CD4-positive, alpha-beta T cell treated with Interferon alpha-2 for 1 hour (primary cell): Measurements from ENCODE around the gene ZNF419.

Source experiments
- DNase-seq, 2 donors: peaks; one replicate each; pipeline ENCODE4 v3.0.0-alpha.2; 2020 to 2022

ZNF419 gene

GRCh38 chr19:57537953-57538547, 50.5 kb downstream of the ZNF419 start:
- DNase-seq, result no peak
